Measurements from ENCODE around the gene FLOT1. TPM values are rescaled to one million over a fixed set of nuclear protein-coding genes. Genes with fewer than 3 reads are reported as not detected.

The FLOT1 gene
- total RNA-seq, 2 experiments from 2014 or later: 31.6 TPM

DNA sequence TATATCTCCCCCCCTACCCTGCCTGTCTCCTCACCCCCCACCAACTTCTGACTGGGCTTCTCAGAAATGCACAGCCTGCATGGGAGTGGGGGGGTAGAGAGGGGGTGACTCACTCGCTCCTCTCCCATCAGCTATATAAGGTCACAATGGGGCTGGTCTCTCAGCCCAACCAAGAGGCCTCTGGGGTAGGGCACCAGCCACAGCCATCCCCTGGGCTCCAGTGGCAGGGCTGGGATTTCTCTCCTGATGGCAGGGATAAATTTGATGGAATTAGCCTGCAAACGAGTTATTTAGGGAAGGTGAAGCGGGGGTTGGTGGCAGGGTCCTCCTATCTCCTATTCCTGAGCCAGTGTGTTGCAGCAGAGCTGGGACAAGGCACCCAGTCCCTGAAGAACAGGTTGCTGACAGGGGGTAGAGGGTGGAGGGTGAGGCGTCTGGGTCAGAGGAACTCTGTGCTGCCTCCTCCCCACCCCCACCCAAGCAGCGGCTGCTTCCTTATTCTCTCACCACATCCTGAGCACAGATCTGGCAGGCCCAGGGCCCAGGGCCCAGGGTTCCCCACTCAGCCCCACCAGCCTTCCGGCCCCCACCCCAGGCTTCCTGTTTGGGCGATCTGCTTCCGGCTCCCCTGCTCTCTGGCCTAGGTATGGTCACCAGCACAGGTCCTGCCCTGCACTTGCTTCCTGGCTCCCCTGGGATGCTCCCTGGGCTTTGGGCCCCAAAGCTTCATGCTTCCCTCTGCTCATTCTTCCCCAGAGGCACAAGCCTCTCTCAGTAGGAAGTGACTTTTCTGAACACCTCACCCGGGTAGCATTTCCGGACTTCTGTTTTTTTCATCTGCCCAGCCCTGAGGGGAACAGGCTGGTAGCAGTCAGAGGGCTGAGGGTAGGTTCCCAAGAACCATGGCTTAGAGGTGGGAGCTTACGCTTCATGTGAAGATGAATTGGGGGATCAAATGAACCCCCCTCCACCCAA lies 60.1 kb downstream of the FLOT1 start:
- H3K27me3 Mint-ChIP-seq: no peaks in the 10 kb centered on the region
- Histone ChIP-seq H3K36me3 (ENCODE audit: insufficient read depth, low read length) (peaks cover 36% of the 10 kb centered on the region), H3K9me3 (ENCODE audit: control insufficient read depth in 1 of 2, insufficient read depth in 1 of 2, low read length in 2 of 2) (no peaks in the 10 kb centered on the region), H3K27ac (ENCODE audit: low read depth in 1 of 2, low read length in 2 of 2) (peak overlapping the region; percentile 71 to 98), H3K4me3 (ENCODE audit: low read length) (peak overlapping the region; percentile 99), H3K27me3 (ENCODE audit: control insufficient read depth in 1 of 2, insufficient read depth in 2 of 2, low read length in 2 of 2) (no peaks in the 10 kb centered on the region), H3K4me1 (ENCODE audit: insufficient read depth, low read length) (peaks cover 50% of the 10 kb centered on the region)
- ATAC-seq (ENCODE audit: poor library complexity): peak; percentile 66
- POLR2A ChIA-PET: interaction anchor here (0.6 to 8.1 kb wide), 13 partner anchors 22 to 626 kb away, joined by 3 to 381 read pairs (median 3); partner anchors contain the start of genes ABCF1, MDC1, MRPS18B and PPP1R10
- TF ChIP-seq, protein P1, sequence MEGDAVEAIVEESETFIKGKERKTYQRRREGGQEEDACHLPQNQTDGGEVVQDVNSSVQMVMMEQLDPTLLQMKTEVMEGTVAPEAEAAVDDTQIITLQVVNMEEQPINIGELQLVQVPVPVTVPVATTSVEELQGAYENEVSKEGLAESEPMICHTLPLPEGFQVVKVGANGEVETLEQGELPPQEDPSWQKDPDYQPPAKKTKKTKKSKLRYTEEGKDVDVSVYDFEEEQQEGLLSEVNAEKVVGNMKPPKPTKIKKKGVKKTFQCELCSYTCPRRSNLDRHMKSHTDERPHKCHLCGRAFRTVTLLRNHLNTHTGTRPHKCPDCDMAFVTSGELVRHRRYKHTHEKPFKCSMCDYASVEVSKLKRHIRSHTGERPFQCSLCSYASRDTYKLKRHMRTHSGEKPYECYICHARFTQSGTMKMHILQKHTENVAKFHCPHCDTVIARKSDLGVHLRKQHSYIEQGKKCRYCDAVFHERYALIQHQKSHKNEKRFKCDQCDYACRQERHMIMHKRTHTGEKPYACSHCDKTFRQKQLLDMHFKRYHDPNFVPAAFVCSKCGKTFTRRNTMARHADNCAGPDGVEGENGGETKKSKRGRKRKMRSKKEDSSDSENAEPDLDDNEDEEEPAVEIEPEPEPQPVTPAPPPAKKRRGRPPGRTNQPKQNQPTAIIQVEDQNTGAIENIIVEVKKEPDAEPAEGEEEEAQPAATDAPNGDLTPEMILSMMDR (IDR thresholded peaks at IDR 0.05): no peak
- peak; percentile 72 to 95 (median 87) for DNase-seq
- intact Hi-C loops (cut with DNase I, micrococcal nuclease): loop anchor here in 1 of 2 experiments (1.0 to 5.0 kb wide), 2 partner anchors 39 to 405 kb away; no protein-coding TSS in a partner anchor
- peaks cover 78% of the 10 kb centered on the region for H3K36me3 Mint-ChIP-seq (ENCODE audit: low read depth)
- peak overlapping the region; percentile 94 for H3K27ac Mint-ChIP-seq
- CTCF ChIA-PET: interaction anchor here (0.7 to 15.4 kb wide), 5 partner anchors 41 to 202 kb away, joined by 3 to 526 read pairs (median 3); partner anchors contain the start of genes DDR1, MDC1 and TUBB
- H3K4me1 Mint-ChIP-seq (ENCODE audit: low read depth): peaks cover 48% of the 10 kb centered on the region
- H3K4me3 Mint-ChIP-seq: peak overlapping the region; percentile 98
- H3K9me3 Mint-ChIP-seq: no peaks in the 10 kb centered on the region

DNA sequence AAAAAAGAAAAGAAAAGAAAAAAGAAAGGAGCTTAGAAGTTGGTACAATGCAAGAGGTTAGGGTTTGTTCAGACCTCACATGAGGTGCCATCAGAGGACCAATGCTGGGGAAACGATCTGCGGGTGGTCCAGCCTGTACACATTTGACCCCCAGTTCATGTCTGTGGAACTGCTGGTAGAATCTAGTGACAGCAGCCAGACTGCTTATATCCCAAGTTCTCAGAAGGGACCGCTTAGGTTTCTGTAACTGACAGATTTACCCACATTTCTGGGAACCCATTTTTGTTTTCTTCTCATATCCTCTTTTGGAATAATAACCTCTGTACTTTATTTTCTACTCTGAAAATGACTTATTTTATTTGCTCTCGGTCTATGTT lies 60.7 kb downstream of the FLOT1 start:
- Mint-ChIP-seq H3K9me3 (no peaks in the 10 kb centered on the region), H3K27me3 (no peaks in the 10 kb centered on the region), H3K27ac (peak overlapping the region; percentile 94), H3K36me3 (ENCODE audit: low read depth) (peaks cover 84% of the 10 kb centered on the region), H3K4me3 (peak overlapping the region; percentile 98), H3K4me1 (ENCODE audit: low read depth) (peaks cover 47% of the 10 kb centered on the region)
- no peak for ATAC-seq (ENCODE audit: poor library complexity)
- TF ChIP-seq, protein P1 (IDR thresholded peaks at IDR 0.05): no peak
- peak overlapping the region; percentile 71 to 98 for H3K27ac ChIP-seq (ENCODE audit: low read depth in 1 of 2, low read length in 2 of 2)
- CTCF ChIA-PET: interaction anchor here (0.6 to 15.4 kb wide), 7 partner anchors 9 to 202 kb away, joined by 3 to 526 read pairs (median 4); partner anchors contain the start of genes ATAT1, DDR1, DHX16 and MDC1
- intact Hi-C loops (cut with DNase I, micrococcal nuclease): loop anchor here in 1 of 2 experiments (1.0 to 5.0 kb wide), 2 partner anchors 40 to 406 kb away; no protein-coding TSS in a partner anchor
- H3K4me1 ChIP-seq (ENCODE audit: insufficient read depth, low read length): peaks cover 49% of the 10 kb centered on the region
- H3K4me3 ChIP-seq (ENCODE audit: low read length): peak overlapping the region; percentile 99
- POLR2A ChIA-PET: interaction anchor here (0.6 to 8.1 kb wide), 12 partner anchors 9 to 626 kb away, joined by 3 to 381 read pairs (median 4); partner anchors contain the start of genes MDC1, MRPS18B, NRM and PPP1R10
- H3K36me3 ChIP-seq (ENCODE audit: insufficient read depth, low read length): peaks cover 43% of the 10 kb centered on the region
- no peaks in the 10 kb centered on the region for H3K27me3 ChIP-seq (ENCODE audit: control insufficient read depth in 1 of 2, insufficient read depth in 2 of 2, low read length in 2 of 2)
- no peaks in the 10 kb centered on the region for H3K9me3 ChIP-seq (ENCODE audit: control insufficient read depth in 1 of 2, insufficient read depth in 1 of 2, low read length in 2 of 2)
- peak in 2 of 14 experiments; percentile 16 to 30 for DNase-seq

All from CD4-positive, alpha-beta T cell (primary cell).